ENCODE data around the gene ZFP3. TPM values are rescaled to one million over a fixed set of nuclear protein-coding genes. Genes with fewer than 3 reads are reported as not detected.
"Not testable (repeated sequence)": the region's sequence is repeated elsewhere in the genome, so short reads cannot be mapped to it uniquely, and the experiment has no call there.

The ZFP3 gene
- total RNA-seq, 1 donor from 2014 or later: 0.98 TPM

- TF ChIP-seq, protein P1, sequence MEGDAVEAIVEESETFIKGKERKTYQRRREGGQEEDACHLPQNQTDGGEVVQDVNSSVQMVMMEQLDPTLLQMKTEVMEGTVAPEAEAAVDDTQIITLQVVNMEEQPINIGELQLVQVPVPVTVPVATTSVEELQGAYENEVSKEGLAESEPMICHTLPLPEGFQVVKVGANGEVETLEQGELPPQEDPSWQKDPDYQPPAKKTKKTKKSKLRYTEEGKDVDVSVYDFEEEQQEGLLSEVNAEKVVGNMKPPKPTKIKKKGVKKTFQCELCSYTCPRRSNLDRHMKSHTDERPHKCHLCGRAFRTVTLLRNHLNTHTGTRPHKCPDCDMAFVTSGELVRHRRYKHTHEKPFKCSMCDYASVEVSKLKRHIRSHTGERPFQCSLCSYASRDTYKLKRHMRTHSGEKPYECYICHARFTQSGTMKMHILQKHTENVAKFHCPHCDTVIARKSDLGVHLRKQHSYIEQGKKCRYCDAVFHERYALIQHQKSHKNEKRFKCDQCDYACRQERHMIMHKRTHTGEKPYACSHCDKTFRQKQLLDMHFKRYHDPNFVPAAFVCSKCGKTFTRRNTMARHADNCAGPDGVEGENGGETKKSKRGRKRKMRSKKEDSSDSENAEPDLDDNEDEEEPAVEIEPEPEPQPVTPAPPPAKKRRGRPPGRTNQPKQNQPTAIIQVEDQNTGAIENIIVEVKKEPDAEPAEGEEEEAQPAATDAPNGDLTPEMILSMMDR (IDR thresholded peaks at IDR 0.05; ENCODE audit: unreplicated experiment): no peak
- Mint-ChIP-seq H3K27me3 (peaks cover 21% of the 10 kb centered on the region), H3K4me1 (ENCODE audit: low read depth) (no peaks in the 10 kb centered on the region), H3K9me3 (ENCODE audit: low read depth) (no peaks in the 10 kb centered on the region), H3K4me3 (ENCODE audit: low read depth) (no peak overlapping the region), H3K36me3 (ENCODE audit: insufficient read depth) (no peaks in the 10 kb centered on the region), H3K27ac (no peak overlapping the region)
- no peak for DNase-seq (ENCODE audit: low spot score, unreplicated experiment)
These were observed 50.8 kb downstream of the ZFP3 start for GRCh38 chr17:5128905-5129535.

GRCh38 chr17:5129770-5130169 is 51.5 kb downstream of the ZFP3 start:
- not testable (repeated sequence) for H3K9me3 Mint-ChIP-seq (ENCODE audit: low read depth); H3K27ac Mint-ChIP-seq; H3K4me3 Mint-ChIP-seq (ENCODE audit: low read depth); DNase-seq (ENCODE audit: low spot score, unreplicated experiment); H3K36me3 Mint-ChIP-seq (ENCODE audit: insufficient read depth); H3K4me1 Mint-ChIP-seq (ENCODE audit: low read depth)
- H3K27me3 Mint-ChIP-seq: peaks cover 17% of the 10 kb centered on the region

GRCh38 chr17:5130261-5130660 is 52.0 kb downstream of the ZFP3 start:
- DNase-seq (ENCODE audit: low spot score, unreplicated experiment); H3K36me3 Mint-ChIP-seq (ENCODE audit: insufficient read depth); H3K4me3 Mint-ChIP-seq (ENCODE audit: low read depth); H3K9me3 Mint-ChIP-seq (ENCODE audit: low read depth); H3K27ac Mint-ChIP-seq; H3K4me1 Mint-ChIP-seq (ENCODE audit: low read depth): not testable (repeated sequence)
- H3K27me3 Mint-ChIP-seq: peaks cover 17% of the 10 kb centered on the region

GRCh38 chr17:5130687-5131086 is 52.4 kb downstream of the ZFP3 start:
- H3K27me3 Mint-ChIP-seq: peaks cover 17% of the 10 kb centered on the region
- not testable (repeated sequence) for H3K36me3 Mint-ChIP-seq (ENCODE audit: insufficient read depth); H3K4me3 Mint-ChIP-seq (ENCODE audit: low read depth); H3K4me1 Mint-ChIP-seq (ENCODE audit: low read depth); H3K9me3 Mint-ChIP-seq (ENCODE audit: low read depth); H3K27ac Mint-ChIP-seq; DNase-seq (ENCODE audit: low spot score, unreplicated experiment)

DNA sequence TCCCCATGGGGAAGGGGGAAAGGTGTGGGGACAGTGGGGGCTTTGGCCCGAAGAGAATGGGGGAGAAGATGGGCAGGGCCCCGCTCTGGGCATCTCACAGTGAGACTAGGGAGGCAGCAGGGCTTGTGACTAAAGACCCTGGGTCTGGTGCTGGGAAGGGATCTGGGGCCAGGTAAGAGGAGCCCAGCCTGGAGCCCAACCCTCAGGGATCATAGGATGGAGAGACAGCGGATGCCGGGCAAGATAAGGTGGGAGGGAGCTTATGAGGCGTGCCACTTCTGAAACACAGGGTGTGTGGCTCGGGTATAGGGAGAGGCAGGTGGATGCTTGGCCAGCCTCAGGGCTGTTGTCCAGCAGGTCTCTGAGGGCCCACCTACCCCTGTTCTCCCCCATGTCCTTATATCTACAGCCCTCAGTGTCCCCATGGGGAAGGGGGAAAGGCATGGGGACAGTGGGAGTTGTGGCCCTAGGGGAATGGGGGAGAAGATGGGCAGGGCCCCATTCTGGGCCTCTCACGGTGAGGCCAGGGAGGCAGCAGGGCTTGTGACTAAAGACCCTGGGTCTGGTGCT is 53.0 kb downstream of the ZFP3 start:
- Mint-ChIP-seq H3K9me3 (ENCODE audit: low read depth) (no peaks in the 10 kb centered on the region), H3K36me3 (ENCODE audit: insufficient read depth) (no peaks in the 10 kb centered on the region), H3K27me3 (peaks cover 13% of the 10 kb centered on the region), H3K4me3 (ENCODE audit: low read depth) (no peak overlapping the region), H3K4me1 (ENCODE audit: low read depth) (no peaks in the 10 kb centered on the region), H3K27ac (no peak overlapping the region)
- TF ChIP-seq, protein P1 (IDR thresholded peaks at IDR 0.05; ENCODE audit: unreplicated experiment): no peak
- no peak for DNase-seq (ENCODE audit: low spot score, unreplicated experiment)

DNA sequence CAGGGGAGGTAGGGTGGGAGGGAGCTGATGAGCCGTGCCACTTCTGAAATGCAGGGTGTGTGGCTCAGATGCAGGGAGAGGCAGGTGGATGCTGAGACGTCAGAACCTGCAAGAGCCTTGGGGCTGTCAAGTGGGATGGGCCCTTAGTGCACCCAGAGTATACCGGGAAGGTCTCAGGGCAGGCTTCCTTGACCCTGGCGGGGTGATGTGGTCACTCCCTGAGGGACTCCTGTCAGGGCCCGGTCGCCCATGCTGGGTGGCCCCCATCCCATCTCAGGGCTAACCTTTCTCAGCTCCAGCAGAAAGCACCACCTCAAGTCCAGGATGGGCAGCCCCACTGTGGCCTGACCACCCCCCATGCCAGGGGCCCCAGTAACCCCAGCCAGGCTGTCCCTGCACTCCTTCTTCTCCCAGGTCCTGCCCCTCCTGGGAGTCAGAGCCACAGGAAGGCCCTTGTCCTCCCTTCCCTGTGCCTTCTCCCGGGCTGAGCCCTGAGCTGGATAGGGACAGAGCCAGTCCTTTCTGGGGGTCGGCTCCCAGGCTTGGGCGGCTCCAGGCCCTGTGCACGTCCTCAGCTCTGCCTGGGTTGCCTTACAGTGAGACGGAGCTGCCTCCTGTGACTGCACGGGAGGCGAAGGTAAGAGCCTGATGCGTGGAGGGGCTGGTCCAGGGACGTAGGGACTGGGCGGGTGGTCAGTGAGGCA is 53.7 kb downstream of the ZFP3 start:
- not testable (repeated sequence) for H3K27me3 Mint-ChIP-seq; H3K27ac Mint-ChIP-seq; H3K4me3 Mint-ChIP-seq (ENCODE audit: low read depth); H3K9me3 Mint-ChIP-seq (ENCODE audit: low read depth); DNase-seq (ENCODE audit: low spot score, unreplicated experiment); H3K4me1 Mint-ChIP-seq (ENCODE audit: low read depth); H3K36me3 Mint-ChIP-seq (ENCODE audit: insufficient read depth)

DNA sequence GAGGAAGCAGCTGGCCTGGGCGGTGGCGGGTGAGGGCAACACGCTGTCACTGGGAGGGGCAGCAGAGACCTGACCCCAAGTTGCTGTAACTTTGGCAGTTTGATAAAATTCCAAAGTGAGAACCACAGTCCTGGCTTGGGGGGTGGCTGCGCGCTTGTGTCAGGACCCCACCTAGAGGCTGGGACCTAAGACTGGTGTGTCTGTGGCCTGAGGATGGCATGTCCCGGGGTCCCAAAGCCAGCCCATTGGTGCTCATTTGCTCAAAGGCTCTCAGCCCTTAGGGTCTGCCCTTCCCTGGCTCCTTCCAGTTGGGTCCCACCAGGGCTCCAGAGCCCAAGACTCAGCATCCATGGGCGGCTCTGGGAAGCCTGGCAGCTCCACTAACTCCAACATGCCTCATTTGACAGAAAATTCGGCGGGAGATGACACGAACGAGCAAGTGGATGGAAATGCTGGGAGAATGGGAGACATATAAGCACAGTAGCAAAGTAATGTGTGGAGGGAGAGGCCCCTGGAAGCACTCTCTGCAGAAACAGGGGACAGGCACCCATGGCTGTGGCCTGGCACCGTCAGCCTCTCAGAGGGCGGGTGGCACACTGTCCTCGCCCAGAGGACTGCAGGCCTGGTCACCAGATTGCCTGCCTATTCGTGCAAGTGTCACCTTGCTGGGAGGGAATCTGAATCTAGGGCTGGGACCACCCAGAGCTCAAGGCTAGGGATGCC is 54.4 kb downstream of the ZFP3 start:
- H3K36me3 Mint-ChIP-seq (ENCODE audit: insufficient read depth); H3K9me3 Mint-ChIP-seq (ENCODE audit: low read depth); H3K27ac Mint-ChIP-seq; H3K4me1 Mint-ChIP-seq (ENCODE audit: low read depth); H3K4me3 Mint-ChIP-seq (ENCODE audit: low read depth); H3K27me3 Mint-ChIP-seq; DNase-seq (ENCODE audit: low spot score, unreplicated experiment): not testable (repeated sequence)

Measured in progenitor cell of endocrine pancreas (in vitro differentiated cells).